GM12878 (cell line): ENCODE results near the gene SPTY2D1. TPM values are rescaled to one million over a fixed set of nuclear protein-coding genes. Genes with fewer than 3 reads are reported as not detected.

Source experiments
- ATAC-seq: fragments of 200-7000 bp; cut with Tn5 transposase; 3 replicates; pipeline ENCODE4 v1.9.1; 2020; ENCODE audit warnings: mild to moderate bottlenecking, moderate library complexity
- BruUV-seq: library from RNA; stranded (reverse); fragments of 400-500 nt; replicated peaks from 2 replicates; lab custom pipeline; 2021; lab: Mats Ljungman, UMichigan
- CTCF ChIA-PET: fragments of 300-600 bp; sonication (Branson Sonifier 250); formaldehyde crosslinking; extraction: SDS; loops from one replicate; lab custom pipeline; 2021; ENCODE audit warnings: inconsistent platforms; lab: Yijun Ruan, JAX
- POLR2A ChIA-PET: fragments of 350-600 bp; formaldehyde crosslinking; extraction: SDS; loops from one replicate; lab custom pipeline; 2021; ENCODE audit warnings: inconsistent platforms; lab: Charles Lee
- RAD21 ChIA-PET: fragments of 300-600 bp; sonication (Branson Sonifier 250); formaldehyde crosslinking; loops from one replicate; lab custom pipeline; 2023; ENCODE audit warnings: antibody characterized with exemption; ENCODE audit not compliant: unreplicated experiment; lab: Charles Lee
- SMC1A ChIA-PET: fragments of 300-600 bp; sonication (Branson Sonifier 250); formaldehyde crosslinking; loops from one replicate; lab custom pipeline; 2023; ENCODE audit not compliant: unreplicated experiment, uncharacterized antibody; lab: Charles Lee
- DNase-seq: peaks from one replicate; pipeline ENCODE4 v3.0.0-alpha.2; 2011; ENCODE audit warnings: low read depth, low spot score
- FAIRE-seq: peaks from 3 replicates; lab custom pipeline; 2011; peaks lifted over from hg19 to GRCh38; lab: Jason Lieb, UNC
- H2AFZ ChIP-seq: 2 replicates; pipeline ENCODE4 v1.6.0; 2011; ENCODE audit warnings: low read depth, low read length, control low read depth; ENCODE audit not compliant: control insufficient read depth
- H3K27ac ChIP-seq: 2 replicates; pipeline ENCODE4 v1.5.1; 2011; ENCODE audit warnings: control low read depth; ENCODE audit not compliant: control insufficient read depth, insufficient read depth
- H3K27me3 ChIP-seq, 2 experiments: replicated peaks in 1 of 2; 2 replicates each; pipeline versions ENCODE4 v1.6.0 to v1.6.1; 2011; ENCODE audit warnings: low read length in 1 of 2; ENCODE audit not compliant: control insufficient read depth in 2 of 2, insufficient read depth in 2 of 2
- H3K36me3 ChIP-seq, 2 experiments: 2 replicates each; pipeline ENCODE4 v1.5.1; 2011; ENCODE audit warnings: low read length in 1 of 2; ENCODE audit not compliant: control insufficient read depth in 2 of 2, insufficient read depth in 2 of 2
- H3K4me1 ChIP-seq: 2 replicates; pipeline ENCODE4 v1.6.1; 2011; ENCODE audit warnings: mild to moderate bottlenecking, low read length, moderate library complexity, mixed read lengths; ENCODE audit not compliant: control insufficient read depth, insufficient read depth
- H3K4me2 ChIP-seq: 2 replicates; pipeline ENCODE4 v1.6.0; 2011; ENCODE audit warnings: control low read depth; ENCODE audit not compliant: control insufficient read depth, insufficient read depth
- H3K4me3 ChIP-seq: fragments of 200-600 bp; sonication (generic); 2 replicates; pipeline ENCODE4 v1.5.1; 2016
- H3K79me2 ChIP-seq: 2 replicates; pipeline ENCODE4 v1.6.0; 2011; ENCODE audit warnings: low read length; ENCODE audit not compliant: control insufficient read depth, insufficient read depth
- H3K9ac ChIP-seq: 2 replicates; pipeline ENCODE4 v1.8.0; 2011; ENCODE audit warnings: low read length, control low read depth, mixed read lengths; ENCODE audit not compliant: control insufficient read depth, insufficient read depth
- H3K9me3 ChIP-seq: replicated peaks from 3 replicates; pipeline ENCODE4 v1.5.1; 2011; ENCODE audit warnings: mild to moderate bottlenecking, low read length; ENCODE audit not compliant: control insufficient read depth, insufficient read depth
- H4K20me1 ChIP-seq: 2 replicates; pipeline ENCODE4 v1.6.0; 2011; ENCODE audit not compliant: control insufficient read depth, insufficient read depth
- IKZF1 ChIP-seq: fragments of 450-650 bp; conservative IDR thresholded peaks from 2 replicates; pipeline ENCODE4 v1.6.1; 2017; ENCODE audit warnings: antibody characterized with exemption, mild to moderate bottlenecking
- JUNB ChIP-seq: IDR thresholded peaks from 2 replicates; pipeline ENCODE4 v1.6.1; 2016; ENCODE audit warnings: antibody characterized with exemption, mild to moderate bottlenecking
- MLLT1 ChIP-seq: fragments of 450-650 bp; IDR thresholded peaks from 2 replicates; pipeline ENCODE4 v1.6.1; 2016; ENCODE audit warnings: mild to moderate bottlenecking
- PAX8 ChIP-seq: fragments of 450-650 bp; IDR thresholded peaks from 2 replicates; pipeline ENCODE4 v1.6.1; 2017; ENCODE audit warnings: mild to moderate bottlenecking, moderate library complexity
- SMARCA5 ChIP-seq: fragments of 450-650 bp; IDR thresholded peaks from 2 replicates; pipeline ENCODE4 v1.6.1; 2017; ENCODE audit warnings: mild to moderate bottlenecking
- ZNF217 ChIP-seq: fragments of 450-650 bp; IDR thresholded peaks from 2 replicates; pipeline ENCODE4 v1.6.1; 2017; ENCODE audit warnings: antibody characterized with exemption, mild to moderate bottlenecking
- WGBS: methylation state at CpG from one replicate; pipeline ENCODE4 v1.1.6; 2016; ENCODE audit warnings: low lambda C conversion rate; ENCODE audit not compliant: insufficient replicate concordance, insufficient coverage; ENCODE audit errors: missing lambda C conversion rate; 5-methylcytosine and 5-hydroxymethylcytosine counted together
- in situ Hi-C: fragments of 300-500 bp; cut with MboI; formaldehyde crosslinking; loops from 9 replicates; pipeline ENCODE4 v1.14.3; 2018; ENCODE audit warnings: mixed read lengths
- intact Hi-C: fragments of 100-400 bp; cut with micrococcal nuclease; formaldehyde crosslinking; loops from one replicate; pipeline ENCODE4 v1.14.2; 2022; ENCODE audit not compliant: unreplicated experiment
- polyA plus RNA-seq, 11 experiments: library from polyadenylated mRNA; depleted of rRNA in 4 of 11; unstranded in 6 of 11; stranded (reverse) in 5 of 11; fragments of >200 nt; fragmentation: Nextera tagmentation in 4 of 11; fragmentation: Illumina TruSeq in 1 of 11; extraction: Ambion mirVana in 4 of 11; extraction: Trizol in 1 of 11; gene quantifications; 1 replicate in 1 of 11; 2 replicates in 10 of 11; pipeline versions ENCODE4 v1.2.1 to v1.2.3, GENCODE V29; 2011 to 2016; ENCODE audit warnings: inconsistent platforms in 2 of 11, missing spikeins in 2 of 11, low read depth in 1 of 11
- total RNA-seq, 4 experiments: library from RNA; depleted of rRNA in 3 of 4; stranded (reverse); fragments of >200 nt in 3 of 4; fragmentation: Illumina TruSeq in 1 of 4; extraction: Trizol in 1 of 4; gene quantifications; 2 replicates each; pipeline versions ENCODE4 v1.2.1 to v1.2.3, GENCODE V29; 2013 to 2021

SPTY2D1 gene
- total and polyA plus RNA-seq, 10 of the 15 experiments (the other 5 are each of a cell fraction or from before 2014, with no cell fraction given) = 4.6 to 31.1 (median 15.5) TPM

GRCh38 chr11:18578975-18579598 is 55.1 kb downstream of the SPTY2D1 start:
- H2AFZ ChIP-seq = no peak overlapping the region; the same call in 1 of the 2 replicates

More at GRCh38 chr11:18578975-18579598, 55.1 kb downstream of the SPTY2D1 start:
- ChIA-PET RAD21 (interaction anchor here (1.0 to 2.1 kb wide), 8 partner anchors 9 to 335 kb away, joined by 3 to 11 read pairs (median 5); partner anchors contain the start of genes SPTY2D1 and UEVLD), SMC1A (interaction anchor here (1.0 to 2.6 kb wide), 9 partner anchors 8 to 187 kb away, joined by 3 to 19 read pairs (median 3); partner anchors contain the start of genes SPTY2D1 and UEVLD), CTCF (interaction anchor here (0.7 to 2.1 kb wide), 8 partner anchors 9 to 152 kb away, joined by 3 to 9 read pairs (median 3); partner anchors contain the start of gene UEVLD), POLR2A (interaction anchor here (0.7 to 1.9 kb wide), 3 partner anchors 12 to 249 kb away, joined by 3 to 4 read pairs (median 4); no protein-coding TSS in a partner anchor)
- in situ Hi-C loops = no loop called here
- Histone ChIP-seq H4K20me1 (no peaks in the 10 kb centered on the region), H3K9ac (no peak overlapping the region), H3K79me2 (no peaks in the 10 kb centered on the region), H3K4me2 (no peak overlapping the region), H3K36me3 (no peaks in the 10 kb centered on the region; a peak in 1 of 4 replicates), H3K27me3 (no peaks in the 10 kb centered on the region), H3K4me3 (0 out of 2 replicates have a peak overlapping the region, but pooled peaks have one; percentile 36), H3K27ac (peak overlapping the region; percentile 46; the same call in 1 of the 2 replicates), H3K9me3 (no peaks in the 10 kb centered on the region), H3K4me1 (peaks cover 5% of the 10 kb centered on the region; the same call in 1 of the 2 replicates)
- TF ChIP-seq IKZF1 (0 out of 2 replicates have a peak, but pooled peaks have one; percentile 16), ZNF217 (peak; percentile 39; the same call in 1 of the 2 replicates), SMARCA5 (0 out of 2 replicates have a peak, but pooled peaks have one; percentile 23), PAX8 (no peak), MLLT1 (0 out of 2 replicates have a peak, but pooled peaks have one; percentile 46), JUNB (peak; percentile 82)
- no peak for FAIRE-seq
- ATAC-seq = peak; percentile 86
- intact Hi-C loops = loop anchor here (1.0 kb wide), 1 partner anchor 8 kb away; no protein-coding TSS in a partner anchor
- no TSS peak for BruUV-seq
- 91% methylated on average over 14 of the region's 14 CpGs for WGBS
- no peak for DNase-seq
